ENCODE results near the gene LDLRAD3. TPM values are rescaled to one million over a fixed set of nuclear protein-coding genes. Genes with fewer than 3 reads are reported as not detected.

The LDLRAD3 gene
- polyA plus RNA-seq, 1 of the 3 experiments (the other 2 are of a cell fraction), result 10.6 TPM

GRCh38 chr11:35937700-35938099 lies 6.2 kb upstream of the LDLRAD3 start (continued):
- TF ChIP-seq CTCF (IDR thresholded peaks at IDR 0.05) (no peak), SMC3 (IDR thresholded peaks at IDR 0.05; ENCODE audit: low read depth, low read length) (no peak), JUND (IDR thresholded peaks at IDR 0.05) (no peak), SIN3A (IDR thresholded peaks at IDR 0.05; ENCODE audit: borderline replicate concordance, low read depth, low read length) (no peak), TAF1 (IDR thresholded peaks at IDR 0.05; ENCODE audit: borderline replicate concordance, low read depth, low read length) (no peak), MXI1 (IDR thresholded peaks at IDR 0.05; ENCODE audit: low read depth, low read length) (no peak), RFX5 (IDR thresholded peaks at IDR 0.05; ENCODE audit: low read length) (no peak)

GRCh38 chr11:35938231-35938630 lies 5.6 kb upstream of the LDLRAD3 start:
- no peak for DNase-seq
- no peaks in the 10 kb centered on the region for H3F3A ChIP-seq (replicated peaks; ENCODE audit: insufficient read depth)
- no peaks in the 10 kb centered on the region for H3K27me3 ChIP-seq (ENCODE audit: insufficient read depth)
- ChIA-PET CTCF (interaction anchor here (0.5 to 2.2 kb wide), 5 partner anchors 32 to 320 kb away, joined by 3 to 8 read pairs (median 3); no protein-coding TSS in a partner anchor), POLR2A (no interaction called here)
- H3K9me3 ChIP-seq, result no peaks in the 10 kb centered on the region
- no peaks in the 10 kb centered on the region for H3K36me3 ChIP-seq (replicated peaks in 1 of 2; ENCODE audit: control insufficient read depth in 1 of 2, insufficient read depth in 2 of 2, low read length in 1 of 2)
- no peak overlapping the region for H3K4me3 ChIP-seq (ENCODE audit: low read depth in 2 of 2, low read length in 1 of 2)
- no peak overlapping the region for H3K9ac ChIP-seq
- peaks cover 0 to under 1% of the 10 kb centered on the region in 2 experiments; a peak in 2 of 4 replicates for H3K4me1 ChIP-seq (ENCODE audit: control insufficient read depth in 1 of 2, insufficient read depth in 2 of 2, low read depth in 1 of 2, low read length in 1 of 2)
- TF ChIP-seq NFIC (IDR thresholded peaks at IDR 0.05; ENCODE audit: borderline replicate concordance) (no peak), REST (IDR thresholded peaks at IDR 0.05; ENCODE audit: low read depth, low read length) (no peak), MAX (IDR thresholded peaks at IDR 0.05; ENCODE audit: low read depth) (no peak), FOSL2 (IDR thresholded peaks at IDR 0.05; ENCODE audit: borderline replicate concordance, low read depth) (no peak), IRF3 (IDR thresholded peaks at IDR 0.05; ENCODE audit: low read depth, low read length) (no peak), JUND (IDR thresholded peaks at IDR 0.05) (no peak)
- H2AFZ ChIP-seq (ENCODE audit: low read depth), result no peak overlapping the region
- H3K9me2 ChIP-seq, result no peaks in the 10 kb centered on the region
- H4K20me1 ChIP-seq (ENCODE audit: insufficient read depth), result no peaks in the 10 kb centered on the region
- H3K79me2 ChIP-seq (ENCODE audit: insufficient read depth), result no peaks in the 10 kb centered on the region
- 97% methylated on average over 9 of the region's 9 CpGs for WGBS (ENCODE audit: low lambda C conversion rate)
- H3K4me2 ChIP-seq, result no peak overlapping the region
- no peak overlapping the region for H3K27ac ChIP-seq (ENCODE audit: low read depth in 2 of 2, low read length in 1 of 2)

Measured in SK-N-SH (cell line).